ENCODE results near the gene KIRREL3. TPM values are rescaled to one million over a fixed set of nuclear protein-coding genes. Genes with fewer than 3 reads are reported as not detected.

KIRREL3 gene
- polyA plus RNA-seq, 2 of the 4 experiments (the other 2 are of a cell fraction), result 3.0 to 11.0 TPM

GRCh38 chr11:126870021-126870420 is 130.5 kb downstream of the KIRREL3 start (continued):
- TF ChIP-seq, protein P1, sequence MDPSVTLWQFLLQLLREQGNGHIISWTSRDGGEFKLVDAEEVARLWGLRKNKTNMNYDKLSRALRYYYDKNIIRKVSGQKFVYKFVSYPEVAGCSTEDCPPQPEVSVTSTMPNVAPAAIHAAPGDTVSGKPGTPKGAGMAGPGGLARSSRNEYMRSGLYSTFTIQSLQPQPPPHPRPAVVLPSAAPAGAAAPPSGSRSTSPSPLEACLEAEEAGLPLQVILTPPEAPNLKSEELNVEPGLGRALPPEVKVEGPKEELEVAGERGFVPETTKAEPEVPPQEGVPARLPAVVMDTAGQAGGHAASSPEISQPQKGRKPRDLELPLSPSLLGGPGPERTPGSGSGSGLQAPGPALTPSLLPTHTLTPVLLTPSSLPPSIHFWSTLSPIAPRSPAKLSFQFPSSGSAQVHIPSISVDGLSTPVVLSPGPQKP (IDR thresholded peaks at IDR 0.05; ENCODE audit: low read depth, low read length), result no peak
- TF ChIP-seq RNF2 (IDR thresholded peaks at IDR 0.05; ENCODE audit: borderline replicate concordance, low read depth) (no peak), FOSB (CRISPR knock-in tag; IDR thresholded peaks at IDR 0.05) (no peak), SMC3 (IDR thresholded peaks at IDR 0.05) (no peak), HES2 (IDR thresholded peaks at IDR 0.05) (no peak), CBX2 (IDR thresholded peaks at IDR 0.05; ENCODE audit: borderline replicate concordance, low read depth) (no peak)

GRCh38 chr11:126868741-126869140 is 131.8 kb downstream of the KIRREL3 start:
- POLR2A ChIA-PET, result no interaction called here
- ATAC-seq, result no peak
- no peak for FAIRE-seq
- no peak for DNase-seq (ENCODE audit: low read depth in 1 of 2, low spot score in 1 of 2)
- CTCF ChIA-PET, result interaction anchor here (1.5 to 1.7 kb wide), 2 partner anchors 11 to 122 kb away, joined by 3 to 5 read pairs; no protein-coding TSS in a partner anchor
- H3K9me3 ChIP-seq, result no peaks in the 10 kb centered on the region
- peaks cover 16% of the 10 kb centered on the region for H3K4me1 ChIP-seq
- WGBS (ENCODE audit: missing lambda C conversion rate), result 29% methylated on average over 1 of the region's 1 CpG
- TF ChIP-seq HOXA7 (CRISPR knock-in tag; IDR thresholded peaks at IDR 0.05) (no peak), REST (IDR thresholded peaks at IDR 0.05) (no peak), FOSL2 (IDR thresholded peaks at IDR 0.05) (no peak), FOSL2 (CRISPR knock-in tag; IDR thresholded peaks at IDR 0.05) (no peak), RFX5 (IDR thresholded peaks at IDR 0.05) (no peak), CHD4 (IDR thresholded peaks at IDR 0.05; ENCODE audit: borderline replicate concordance) (no peak), NFE2L2 (conservative IDR thresholded peaks at IDR 0.05; ENCODE audit: low read length) (no peak), ZFP36 (IDR thresholded peaks at IDR 0.05; ENCODE audit: borderline replicate concordance, partially characterized antibody) (no peak), MAZ (IDR thresholded peaks at IDR 0.05; ENCODE audit: borderline replicate concordance, low read depth, low read length) (no peak), MAFK (IDR thresholded peaks at IDR 0.05; ENCODE audit: partially characterized antibody) (no peak), FOXS1 (CRISPR knock-in tag; IDR thresholded peaks at IDR 0.05) (no peak)
- TF ChIP-seq, protein P1 (IDR thresholded peaks at IDR 0.05; ENCODE audit: low read depth, low read length), result no peak
- TF ChIP-seq, protein P2, sequence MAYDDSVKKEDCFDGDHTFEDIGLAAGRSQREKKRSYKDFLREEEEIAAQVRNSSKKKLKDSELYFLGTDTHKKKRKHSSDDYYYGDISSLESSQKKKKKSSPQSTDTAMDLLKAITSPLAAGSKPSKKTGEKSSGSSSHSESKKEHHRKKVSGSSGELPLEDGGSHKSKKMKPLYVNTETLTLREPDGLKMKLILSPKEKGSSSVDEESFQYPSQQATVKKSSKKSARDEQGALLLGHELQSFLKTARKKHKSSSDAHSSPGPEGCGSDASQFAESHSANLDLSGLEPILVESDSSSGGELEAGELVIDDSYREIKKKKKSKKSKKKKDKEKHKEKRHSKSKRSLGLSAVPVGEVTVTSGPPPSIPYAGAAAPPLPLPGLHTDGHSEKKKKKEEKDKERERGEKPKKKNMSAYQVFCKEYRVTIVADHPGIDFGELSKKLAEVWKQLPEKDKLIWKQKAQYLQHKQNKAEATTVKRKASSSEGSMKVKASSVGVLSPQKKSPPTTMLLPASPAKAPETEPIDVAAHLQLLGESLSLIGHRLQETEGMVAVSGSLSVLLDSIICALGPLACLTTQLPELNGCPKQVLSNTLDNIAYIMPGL (CRISPR knock-in tag; IDR thresholded peaks at IDR 0.05; ENCODE audit: borderline replicate concordance), result no peak
- no peak overlapping the region for H3K4me3 ChIP-seq
- no peak overlapping the region for H3K4me2 ChIP-seq
- H3K27ac ChIP-seq, result no peak overlapping the region

Measured in A549 (cell line).